HG03521 (cell line): ENCODE data around the gene NRN1.

ENCODE experiments used
- ATAC-seq: cut with Tn5 transposase; IDR thresholded peaks from one replicate; pipeline ENCODE4 v1.9.1; 2021; ENCODE audit warnings: mild to moderate bottlenecking, moderate library complexity; ENCODE audit not compliant: unreplicated experiment

The NRN1 gene

DNA sequence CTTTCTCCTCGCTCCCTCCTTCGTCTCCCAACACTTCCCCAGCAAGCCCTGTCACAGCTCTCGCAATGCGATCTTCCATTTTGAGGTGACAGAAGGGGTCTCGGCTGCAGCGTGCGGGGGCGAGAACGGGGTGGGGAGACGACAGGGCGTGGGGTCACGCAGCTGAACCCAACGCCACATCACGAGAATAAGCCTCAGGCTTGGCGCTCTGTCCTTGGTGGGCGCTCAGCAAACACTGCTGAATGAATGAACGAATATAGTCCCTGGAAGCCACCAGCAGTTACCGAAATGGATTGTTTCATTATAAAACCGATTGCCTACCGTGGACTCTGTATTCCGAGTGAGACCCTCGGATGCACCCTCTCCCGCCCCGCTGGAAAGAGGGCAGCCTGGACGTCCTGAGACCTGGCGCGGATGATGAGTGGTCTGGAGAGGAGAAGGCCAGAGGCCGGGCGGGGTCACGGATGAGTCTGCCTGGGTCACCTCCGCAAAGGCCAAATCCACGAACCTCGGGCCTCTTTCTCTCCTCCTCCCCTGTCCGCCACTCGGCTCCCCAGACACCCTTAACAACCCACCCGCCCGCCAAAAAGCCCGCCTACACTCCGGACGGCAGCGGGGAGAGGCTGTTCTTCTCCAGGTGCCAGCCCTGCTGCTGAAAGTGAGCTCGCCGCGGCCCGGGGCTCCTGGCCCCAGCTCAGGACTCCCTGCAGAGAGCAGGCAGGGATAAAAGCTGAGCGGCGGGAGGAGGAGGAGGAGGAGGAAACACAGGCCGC lies 3.7 kb downstream of the NRN1 start:
- no peak for ATAC-seq

DNA sequence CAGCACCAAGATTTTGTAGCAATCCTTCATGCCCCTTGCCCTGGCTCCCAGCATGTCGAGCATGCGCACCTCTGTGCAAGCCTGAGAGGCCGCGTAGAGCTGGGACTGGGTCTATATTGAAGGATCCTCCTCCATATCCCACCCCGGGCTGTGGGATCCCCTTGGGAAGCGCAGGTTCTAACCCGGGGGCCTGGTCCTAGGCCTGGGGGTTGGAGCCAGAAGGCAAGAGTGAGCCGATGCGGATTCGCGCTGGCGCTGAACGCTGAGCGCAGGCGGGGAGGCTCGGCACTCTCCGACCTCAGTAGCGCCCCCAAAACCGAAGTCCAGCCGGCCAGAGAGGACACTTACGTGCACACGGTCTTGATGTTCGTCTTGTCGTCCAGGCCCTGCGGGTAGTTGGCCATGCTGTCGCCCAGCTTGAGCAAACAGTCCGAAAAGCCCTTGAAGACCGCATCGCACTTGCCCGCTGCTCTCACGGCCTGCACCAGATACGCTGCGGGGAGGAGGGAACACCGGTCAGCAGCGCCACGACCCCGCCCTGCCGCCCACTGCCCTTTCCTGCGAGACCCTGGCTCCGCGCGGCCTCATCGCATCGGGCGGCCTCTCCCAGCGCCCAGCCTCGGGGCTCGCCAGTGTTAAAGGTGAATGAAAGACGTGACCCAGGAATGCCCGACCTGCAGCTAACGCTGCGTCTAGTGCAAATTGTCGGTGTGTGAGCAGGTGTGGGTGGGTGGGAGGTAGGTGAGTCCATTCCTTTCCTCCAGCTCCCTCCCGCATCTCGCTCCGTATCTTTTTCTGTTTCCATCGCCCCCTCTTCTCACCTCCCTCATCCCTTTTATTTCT lies 4.5 kb downstream of the NRN1 start:
- no peak for ATAC-seq

DNA sequence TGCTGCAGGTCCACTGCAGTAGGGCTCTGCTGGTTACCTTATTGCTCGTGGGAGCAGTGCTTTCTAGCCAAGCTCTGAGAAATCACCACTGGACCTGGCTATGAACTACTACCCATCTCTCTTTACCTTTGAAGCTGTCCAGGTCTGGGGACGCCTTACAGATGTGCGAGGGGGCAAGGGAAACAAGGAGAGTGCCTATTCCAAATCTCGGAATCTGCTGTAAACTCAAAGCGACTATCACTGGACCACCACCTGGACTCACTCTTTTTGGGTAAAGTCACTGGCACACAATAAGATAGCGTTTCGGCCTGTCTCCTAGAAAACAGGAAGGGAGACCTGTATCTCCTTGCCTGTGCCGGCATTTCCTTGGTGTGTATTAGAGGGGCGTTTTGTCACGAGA lies 5.3 kb downstream of the NRN1 start:
- ATAC-seq = no peak

DNA sequence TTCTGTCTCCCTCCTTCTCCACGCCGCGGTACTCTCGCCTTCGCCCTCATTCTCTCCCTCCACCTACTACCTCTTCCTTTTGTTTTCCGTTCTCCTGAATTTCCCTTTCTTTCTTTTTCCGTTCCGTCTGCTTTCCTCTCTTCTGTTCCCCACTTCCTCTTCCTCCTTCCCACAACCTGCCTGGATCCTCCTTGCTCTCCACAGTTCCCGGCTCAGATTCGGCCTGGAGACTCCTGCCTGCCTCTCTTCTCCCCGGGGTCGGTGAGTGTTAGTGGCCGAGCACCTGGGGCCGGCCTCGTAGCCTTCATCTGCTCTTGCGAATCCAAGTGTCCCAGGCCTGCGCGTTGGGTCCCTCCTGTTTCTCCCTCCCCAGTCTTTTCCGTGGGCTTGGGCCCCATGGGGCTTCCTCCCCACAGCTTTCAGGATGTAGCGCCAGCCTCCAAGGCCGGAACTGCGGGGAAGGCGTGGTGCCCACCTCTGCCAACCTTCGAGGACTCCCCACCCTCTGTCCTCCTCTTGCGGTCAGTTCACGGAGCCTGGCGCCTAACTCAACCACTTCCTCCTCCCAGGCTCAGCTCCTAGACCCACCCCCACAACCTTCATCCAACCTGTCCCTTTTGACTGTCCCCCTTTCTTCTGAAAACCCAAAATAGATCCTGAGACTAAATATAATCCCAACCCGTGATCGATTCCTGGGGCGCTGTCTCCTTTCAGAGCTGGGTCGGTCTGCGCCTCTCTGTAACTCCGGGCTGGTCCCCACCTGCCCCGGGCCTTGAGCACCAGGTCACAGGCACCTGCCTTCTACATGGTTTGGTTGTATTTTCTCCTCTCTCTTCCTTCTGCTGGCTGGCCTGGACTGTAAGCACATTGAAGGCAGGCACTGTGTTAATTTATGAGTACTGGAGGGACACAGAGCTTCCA lies 6.8 kb downstream of the NRN1 start:
- ATAC-seq = no peak

GRCh38 chr6:5998711-5999687 lies 7.7 kb downstream of the NRN1 start:
- ATAC-seq = no peak

DNA sequence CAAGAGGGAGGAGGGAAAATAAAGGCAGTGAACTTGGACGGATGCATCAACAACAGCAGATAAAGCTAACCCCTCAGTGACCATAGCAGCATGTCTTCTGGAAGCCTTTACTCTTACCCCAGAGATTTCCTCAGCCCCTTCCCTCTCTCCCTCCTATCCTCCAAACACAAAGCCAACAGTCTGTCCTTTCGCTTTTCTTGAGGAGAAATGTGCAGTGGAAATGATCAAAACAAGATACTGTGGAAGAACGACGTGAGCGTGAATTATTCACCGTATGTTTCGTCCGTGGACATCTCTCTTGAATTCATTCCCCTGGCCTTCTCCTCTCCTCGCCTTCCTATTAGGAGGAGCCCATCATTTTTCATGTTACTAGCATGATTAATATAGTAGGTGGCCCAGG lies 8.5 kb downstream of the NRN1 start:
- ATAC-seq = no peak

GRCh38 chr6:5997420-5997987 lies 9.2 kb downstream of the NRN1 start:
- ATAC-seq = no peak

GRCh38 chr6:5996714-5997419 lies 9.9 kb downstream of the NRN1 start:
- ATAC-seq = no peak

DNA sequence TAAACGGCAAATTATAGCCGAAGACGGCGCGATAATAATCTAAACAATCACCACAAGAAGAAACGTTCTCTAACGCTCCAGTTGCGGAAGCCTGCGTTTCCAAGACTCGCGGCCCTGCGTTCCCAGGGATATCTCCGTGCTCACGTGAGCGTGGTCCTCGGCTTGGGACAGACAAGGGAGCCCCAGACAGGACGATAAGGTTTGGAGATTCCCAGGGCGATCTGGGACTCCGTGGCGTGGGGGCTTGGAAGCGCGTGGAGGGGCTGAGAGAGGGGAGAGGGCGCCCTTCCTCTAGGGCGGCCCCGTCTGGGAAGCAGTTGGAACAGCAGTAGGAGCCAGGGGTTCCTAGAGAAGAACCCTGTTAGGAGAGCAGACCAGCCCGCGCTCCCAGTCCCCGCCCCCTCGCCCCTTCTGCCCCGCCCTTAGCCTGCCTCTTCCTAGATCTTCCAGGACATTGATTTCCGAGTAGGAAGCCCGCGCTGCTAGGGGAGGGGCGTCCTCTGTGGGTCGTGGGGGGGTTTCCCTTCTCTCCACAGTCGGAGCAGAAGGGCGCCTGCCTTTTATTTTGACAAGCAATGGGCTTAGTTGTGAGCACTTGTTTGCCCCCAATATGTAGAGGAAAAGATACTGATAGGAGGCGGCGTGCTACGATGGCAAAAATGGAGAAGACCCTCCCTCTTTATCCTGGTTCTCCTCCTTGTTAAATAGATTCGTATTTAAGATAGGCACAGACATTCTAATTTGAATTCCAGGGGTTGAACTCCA lies 10.6 kb downstream of the NRN1 start:
- no peak for ATAC-seq

- no peak for ATAC-seq
Observed at GRCh38 chr6:5995658-5995948, 11.1 kb downstream of the NRN1 start.

DNA sequence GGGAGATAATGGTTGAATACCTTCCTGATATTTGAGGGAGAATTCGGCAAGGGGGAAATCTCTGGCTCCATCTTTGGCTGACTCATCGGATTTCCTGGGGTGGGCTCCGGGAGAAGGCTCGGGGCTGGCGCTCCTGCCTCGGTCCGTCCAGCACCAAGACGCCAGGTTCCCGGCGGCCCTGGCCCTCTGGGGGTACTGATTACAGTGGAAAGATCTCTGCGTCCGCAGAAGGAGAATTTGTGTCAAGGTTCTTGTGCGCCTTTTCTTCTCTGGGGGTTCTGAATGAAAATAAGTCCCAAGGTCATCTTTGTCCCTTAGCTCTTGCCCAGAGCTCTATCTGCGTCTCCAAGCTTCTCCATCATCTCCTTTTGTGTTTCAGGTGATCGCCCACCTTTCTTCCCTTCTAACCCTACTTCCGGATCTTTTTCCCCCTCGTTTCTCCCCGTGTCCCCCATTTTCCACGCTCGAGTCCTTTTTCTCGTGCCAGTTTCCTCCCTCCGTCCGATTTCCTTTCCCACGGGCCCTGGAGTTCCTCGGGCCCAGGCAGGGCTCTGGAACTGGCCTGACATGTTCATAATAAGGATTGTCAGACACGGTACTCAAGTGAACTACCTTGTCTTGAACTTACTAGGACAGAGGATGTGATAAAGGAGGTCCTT lies 11.6 kb downstream of the NRN1 start:
- no peak for ATAC-seq

GRCh38 chr6:5994234-5994998 lies 12.3 kb downstream of the NRN1 start:
- ATAC-seq = no peak

DNA sequence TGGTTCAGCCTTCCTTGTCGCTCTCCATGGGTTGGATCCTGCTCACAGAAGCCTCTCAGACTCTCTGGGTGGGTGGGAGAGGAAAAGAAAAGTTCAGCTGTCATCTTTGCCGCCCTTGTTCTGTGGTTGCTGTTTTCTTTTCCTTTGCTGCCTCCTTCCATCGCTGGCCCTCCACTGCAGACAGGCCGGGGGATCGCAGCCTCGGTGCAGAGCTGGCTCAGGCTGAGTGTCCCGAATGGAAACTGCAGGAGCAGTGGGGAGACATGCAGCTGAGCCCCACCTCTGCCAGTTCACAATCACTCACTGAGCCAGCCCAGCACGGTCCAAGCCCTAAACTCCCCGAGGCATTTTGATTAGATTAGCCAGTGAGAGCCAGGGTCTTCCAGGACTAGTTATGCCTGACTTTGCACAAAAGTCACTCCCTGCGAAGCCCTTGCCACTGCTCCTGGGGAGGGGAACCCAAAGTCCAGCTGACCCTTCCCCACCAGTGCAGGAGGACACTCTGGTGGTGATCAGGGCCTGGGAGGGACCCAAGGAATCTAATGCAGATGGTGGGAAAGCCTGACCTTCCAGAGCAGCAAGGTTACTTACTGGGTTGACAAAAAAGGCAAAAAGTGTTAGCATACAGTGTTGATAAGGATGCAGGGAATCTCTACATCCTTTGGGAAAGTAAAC lies 14.0 kb downstream of the NRN1 start:
- no peak for ATAC-seq

GRCh38 chr6:5990786-5991185 lies 15.9 kb downstream of the NRN1 start:
- no peak for ATAC-seq

- no peak for ATAC-seq
Observed at GRCh38 chr6:5989141-5989723, 17.5 kb downstream of the NRN1 start.

- no peak for ATAC-seq
Observed at GRCh38 chr6:5986861-5987260, 19.9 kb downstream of the NRN1 start.
